Neural progenitor cell (in vitro differentiated cells): ENCODE data around the gene HOXA11.

Experiments
- CTCF ChIP-seq: fragments of 200-600 bp; sonication (generic); IDR thresholded peaks from 2 replicates; pipeline ENCODE4 v1.5.1; 2017; ENCODE audit warnings: antibody characterized with exemption, mild to moderate bottlenecking
- EZH2 ChIP-seq: fragments of 200-600 bp; sonication (generic); IDR thresholded peaks from 2 replicates; pipeline ENCODE4 v1.6.1; 2017; ENCODE audit warnings: antibody characterized with exemption, mild to moderate bottlenecking, moderate library complexity
- EZH2phosphoT487 ChIP-seq: fragments of 200-600 bp; sonication (generic); IDR thresholded peaks from 2 replicates; pipeline ENCODE4 v1.6.1; 2017; ENCODE audit warnings: antibody characterized with exemption

- TF ChIP-seq CTCF (no peak), EZH2 (peak; percentile 88), EZH2phosphoT487 (peak; percentile 87)
Observed at GRCh38 chr7:27166531-27167505, 18.2 kb downstream of the HOXA11 start.
